ENCODE measurements around the gene FADS3.
A peak's percentile ranks its signal among the peaks of the same experiment; 100 is the strongest.

DNA sequence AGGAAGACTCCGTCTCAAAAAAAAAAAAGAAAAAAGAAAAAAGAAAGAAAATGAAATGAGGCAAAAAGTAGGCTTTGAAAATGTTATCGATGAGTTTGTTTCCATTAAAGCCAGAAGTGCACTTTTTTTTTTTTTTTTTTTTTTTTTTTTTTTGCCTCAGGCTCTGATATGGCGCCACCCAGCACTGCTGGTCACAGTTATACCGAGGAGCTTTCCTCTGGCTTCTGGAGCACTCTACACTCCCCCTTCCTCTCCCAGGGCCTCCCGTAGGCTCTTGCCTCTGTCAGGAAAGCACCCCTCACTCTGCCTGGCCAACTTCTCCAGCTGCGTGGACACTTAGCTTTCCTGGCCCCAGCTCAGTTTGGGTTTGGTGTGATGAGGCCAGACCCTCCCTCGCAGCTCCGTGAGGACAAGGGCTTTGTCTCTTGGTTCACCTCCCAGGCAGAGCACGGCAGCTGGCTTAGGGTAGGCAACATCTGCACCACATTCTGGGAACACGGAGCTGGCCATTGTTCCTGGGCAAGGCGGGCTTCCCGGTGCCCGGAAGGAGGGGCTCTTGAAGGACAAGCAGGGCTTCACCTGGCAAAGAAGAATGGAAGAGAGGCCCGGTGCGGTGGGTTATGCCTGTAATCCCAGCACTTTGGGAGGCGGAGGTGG is 46.3 kb downstream of the FADS3 start:
- TF ChIP-seq POLR2A (IDR thresholded peaks at IDR 0.05; ENCODE audit: low read length), result peak; percentile 25
- no peak for TF ChIP-seq GATA1 (IDR thresholded peaks at IDR 0.05; ENCODE audit: low read depth, low read length)

Data from erythroblast (primary cell).